ENCODE data around the gene OR1J4.

The OR1J4 gene

DNA sequence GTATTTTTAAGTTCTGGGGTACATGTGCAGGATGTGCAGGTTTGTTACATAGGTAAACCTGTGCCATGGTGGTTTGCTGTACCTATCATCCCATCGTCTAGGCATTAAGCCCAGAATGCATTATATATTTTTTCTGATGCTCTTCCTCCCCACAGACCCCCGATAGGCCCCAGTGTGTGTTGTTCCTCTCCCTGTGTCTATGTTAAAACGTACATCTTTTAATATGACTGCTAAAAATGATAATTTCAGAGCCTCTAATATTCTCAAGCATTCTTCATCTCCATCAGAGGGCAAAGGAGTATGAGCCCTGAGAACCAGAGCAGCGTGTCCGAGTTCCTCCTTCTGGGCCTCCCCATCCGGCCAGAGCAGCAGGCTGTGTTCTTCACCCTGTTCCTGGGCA lies 8.4 kb upstream of the OR1J4 start, which contains the start of gene OR1J2:
OR1J2 (plus strand) TSS at position 301 of the 400 bp plus-strand sequence; CDS start at position 301, 0 bp downstream.
- no peak within 1 kb of the TSS for H2AFZ ChIP-seq (ENCODE audit: insufficient read depth, low read length, poor library complexity)
- no CpG with 5 or more reads among the region's 6 CpGs for WGBS (ENCODE audit: extremely low coverage, insufficient coverage, insufficient read length)
- H3K4me3 ChIP-seq (ENCODE audit: low read depth, low read length), result peak within 1 kb of the TSS; percentile 48

DNA sequence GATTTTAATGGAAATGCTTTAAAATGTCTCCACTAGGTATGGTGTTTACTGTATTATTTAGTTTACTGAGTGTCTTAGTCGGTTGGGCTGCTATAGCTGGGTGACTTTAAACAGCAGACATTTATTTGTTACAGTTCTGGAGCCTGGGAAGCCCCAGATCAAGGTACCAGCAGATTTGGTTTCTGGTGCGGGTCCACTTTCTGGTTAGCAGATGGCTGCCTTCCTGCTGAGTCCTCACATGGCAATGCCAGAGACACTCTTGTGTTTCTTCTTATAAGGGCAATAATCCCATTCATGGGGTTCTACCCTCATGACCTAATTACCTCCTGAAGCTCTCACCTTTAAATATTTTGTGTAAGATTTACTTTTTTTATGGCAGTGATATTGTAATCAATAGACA lies 715 bp upstream of the OR1J4 start:
- Histone ChIP-seq H3K79me2 (ENCODE audit: control insufficient read depth, insufficient read depth, low read length, poor library complexity) (no peaks in the 10 kb centered on the region), H3K4me2 (ENCODE audit: low read length) (no peak overlapping the region), H3K18ac (ENCODE audit: low read length) (no peak overlapping the region), H3K9ac (ENCODE audit: low read length) (no peak overlapping the region), H3K4me1 (ENCODE audit: control insufficient read depth in 1 of 2, insufficient read depth in 2 of 2, low read length in 2 of 2) (no peaks in the 10 kb centered on the region), H3K23ac (ENCODE audit: low read length) (no peak overlapping the region), H2BK12ac (ENCODE audit: low read length) (no peak overlapping the region), H2BK120ac (ENCODE audit: insufficient read depth, low read length, poor library complexity) (no peak overlapping the region), H4K12ac (ENCODE audit: low read depth, low read length) (no peak overlapping the region), H2AK5ac (ENCODE audit: low read length) (no peak overlapping the region), H3K27ac (ENCODE audit: low read depth, low read length) (no peak overlapping the region), H4K91ac (ENCODE audit: low read depth, low read length) (no peak overlapping the region), H2AFZ (ENCODE audit: insufficient read depth, low read length, poor library complexity) (no peak overlapping the region), H3K27me3 (ENCODE audit: insufficient read depth, low read length) (no peaks in the 10 kb centered on the region), H3K9me3 (ENCODE audit: insufficient read depth, low read depth, low read length) (peaks cover 22% of the 10 kb centered on the region), H3K36me3 (ENCODE audit: control insufficient read depth in 1 of 2, insufficient read depth in 2 of 2, low read length in 2 of 2) (no peaks in the 10 kb centered on the region), H3K4me3 (ENCODE audit: low read depth, low read length) (no peak overlapping the region), H3K79me1 (ENCODE audit: low read length) (no peaks in the 10 kb centered on the region), H2BK5ac (ENCODE audit: low read depth, low read length, poor library complexity) (no peak overlapping the region), H4K8ac (ENCODE audit: low read depth, low read length) (no peak overlapping the region), H3K4ac (ENCODE audit: low read depth, low read length) (no peak overlapping the region), H3K14ac (ENCODE audit: low read length) (no peak overlapping the region)
- no CpG with 5 or more reads among the region's 2 CpGs for WGBS (ENCODE audit: extremely low coverage, insufficient coverage, insufficient read length)
- DNase-seq, result peak; percentile 76 to 80

More for the DNA sequence above, 8.4 kb upstream of the OR1J4 start, which contains the start of gene OR1J2:
- H3K27ac ChIP-seq (ENCODE audit: low read depth, low read length), result no peak within 1 kb of the TSS
- no peak within 1 kb of the TSS for H2AK5ac ChIP-seq (ENCODE audit: low read length)
- no peaks in the 10 kb centered on the region for H3K4me1 ChIP-seq (ENCODE audit: control insufficient read depth in 1 of 2, insufficient read depth in 2 of 2, low read length in 2 of 2)
- no peak within 1 kb of the TSS for H4K91ac ChIP-seq (ENCODE audit: low read depth, low read length)
- no peak within 1 kb of the TSS for H3K14ac ChIP-seq (ENCODE audit: low read length)
- no peaks in the 10 kb centered on the region for H3K79me1 ChIP-seq (ENCODE audit: low read length)
- H2BK12ac ChIP-seq (ENCODE audit: low read length), result no peak within 1 kb of the TSS
- no peak within 1 kb of the TSS for H3K9ac ChIP-seq (ENCODE audit: low read length)
- H3K9me3 ChIP-seq (ENCODE audit: insufficient read depth, low read depth, low read length), result peaks cover 8% of the 10 kb centered on the region
- no peak within 1 kb of the TSS for H3K4me2 ChIP-seq (ENCODE audit: low read length)
- no peaks in the 10 kb centered on the region for H3K36me3 ChIP-seq (ENCODE audit: control insufficient read depth in 1 of 2, insufficient read depth in 2 of 2, low read length in 2 of 2)
- H2BK5ac ChIP-seq (ENCODE audit: low read depth, low read length, poor library complexity), result no peak within 1 kb of the TSS
- no peak within 1 kb of the TSS for H3K18ac ChIP-seq (ENCODE audit: low read length)
- H2BK120ac ChIP-seq (ENCODE audit: insufficient read depth, low read length, poor library complexity), result no peak within 1 kb of the TSS
- no peaks in the 10 kb centered on the region for H3K27me3 ChIP-seq (ENCODE audit: insufficient read depth, low read length)
- no peak within 1 kb of the TSS for H3K4ac ChIP-seq (ENCODE audit: low read depth, low read length)
- H4K8ac ChIP-seq (ENCODE audit: low read depth, low read length), result no peak within 1 kb of the TSS
- no peak for DNase-seq
- H4K12ac ChIP-seq (ENCODE audit: low read depth, low read length), result no peak within 1 kb of the TSS
- no peaks in the 10 kb centered on the region for H3K79me2 ChIP-seq (ENCODE audit: control insufficient read depth, insufficient read depth, low read length, poor library complexity)
- no peak within 1 kb of the TSS for H3K23ac ChIP-seq (ENCODE audit: low read length)

- Histone ChIP-seq H2BK12ac (ENCODE audit: low read length) (no peak overlapping the region), H3K36me3 (ENCODE audit: control insufficient read depth in 1 of 2, insufficient read depth in 2 of 2, low read length in 2 of 2) (no peaks in the 10 kb centered on the region), H4K12ac (ENCODE audit: low read depth, low read length) (no peak overlapping the region), H3K18ac (ENCODE audit: low read length) (no peak overlapping the region), H3K9me3 (ENCODE audit: insufficient read depth, low read depth, low read length) (peaks cover 22% of the 10 kb centered on the region), H3K4ac (ENCODE audit: low read depth, low read length) (no peak overlapping the region), H3K9ac (ENCODE audit: low read length) (no peak overlapping the region), H4K8ac (ENCODE audit: low read depth, low read length) (no peak overlapping the region), H2BK5ac (ENCODE audit: low read depth, low read length, poor library complexity) (no peak overlapping the region), H2BK120ac (ENCODE audit: insufficient read depth, low read length, poor library complexity) (no peak overlapping the region), H3K27me3 (ENCODE audit: insufficient read depth, low read length) (no peaks in the 10 kb centered on the region), H3K4me3 (ENCODE audit: low read depth, low read length) (no peak overlapping the region), H3K14ac (ENCODE audit: low read length) (no peak overlapping the region), H3K4me2 (ENCODE audit: low read length) (no peak overlapping the region), H2AFZ (ENCODE audit: insufficient read depth, low read length, poor library complexity) (no peak overlapping the region), H3K79me2 (ENCODE audit: control insufficient read depth, insufficient read depth, low read length, poor library complexity) (no peaks in the 10 kb centered on the region), H3K4me1 (ENCODE audit: control insufficient read depth in 1 of 2, insufficient read depth in 2 of 2, low read length in 2 of 2) (no peaks in the 10 kb centered on the region), H3K23ac (ENCODE audit: low read length) (no peak overlapping the region), H4K91ac (ENCODE audit: low read depth, low read length) (no peak overlapping the region), H2AK5ac (ENCODE audit: low read length) (no peak overlapping the region), H3K27ac (ENCODE audit: low read depth, low read length) (no peak overlapping the region), H3K79me1 (ENCODE audit: low read length) (no peaks in the 10 kb centered on the region)
- WGBS (ENCODE audit: extremely low coverage, insufficient coverage, insufficient read length), result no CpG with 5 or more reads among the region's 3 CpGs
- no peak for DNase-seq
Observed at GRCh38 chr9:122519376-122519775, 435 bp downstream of the OR1J4 start.

DNA sequence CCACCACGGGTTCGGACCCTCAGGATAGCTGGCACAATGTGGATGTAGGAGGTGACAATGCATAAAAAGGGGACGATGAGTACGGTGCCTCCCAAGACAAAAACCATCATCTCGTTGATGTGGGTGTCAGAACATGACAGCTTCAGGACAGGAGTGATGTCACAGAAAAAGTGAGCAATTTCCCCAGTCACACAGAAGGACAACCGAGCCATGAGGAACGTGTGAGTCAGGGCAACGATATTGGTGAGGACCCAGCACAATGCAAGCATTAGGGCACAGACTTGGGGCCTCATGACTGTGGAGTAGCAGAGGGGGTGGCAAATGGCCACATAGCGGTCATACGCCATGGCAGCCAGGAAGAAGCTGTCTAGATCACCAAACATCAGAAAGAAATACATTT lies 7.7 kb downstream of the OR1J4 start:
- Histone ChIP-seq H4K12ac (ENCODE audit: low read depth, low read length) (no peak overlapping the region), H4K8ac (ENCODE audit: low read depth, low read length) (no peak overlapping the region), H2BK5ac (ENCODE audit: low read depth, low read length, poor library complexity) (no peak overlapping the region), H3K4me2 (ENCODE audit: low read length) (no peak overlapping the region), H3K9me3 (ENCODE audit: insufficient read depth, low read depth, low read length) (peaks cover 14% of the 10 kb centered on the region), H3K4me1 (ENCODE audit: control insufficient read depth in 1 of 2, insufficient read depth in 2 of 2, low read length in 2 of 2) (no peaks in the 10 kb centered on the region), H3K18ac (ENCODE audit: low read length) (no peak overlapping the region), H3K27ac (ENCODE audit: low read depth, low read length) (no peak overlapping the region), H3K27me3 (ENCODE audit: insufficient read depth, low read length) (no peaks in the 10 kb centered on the region), H3K79me2 (ENCODE audit: control insufficient read depth, insufficient read depth, low read length, poor library complexity) (no peaks in the 10 kb centered on the region), H2AK5ac (ENCODE audit: low read length) (no peak overlapping the region), H3K23ac (ENCODE audit: low read length) (no peak overlapping the region), H3K14ac (ENCODE audit: low read length) (no peak overlapping the region), H3K79me1 (ENCODE audit: low read length) (no peaks in the 10 kb centered on the region), H3K36me3 (ENCODE audit: control insufficient read depth in 1 of 2, insufficient read depth in 2 of 2, low read length in 2 of 2) (no peaks in the 10 kb centered on the region), H3K4ac (ENCODE audit: low read depth, low read length) (no peak overlapping the region), H2BK12ac (ENCODE audit: low read length) (no peak overlapping the region), H3K9ac (ENCODE audit: low read length) (no peak overlapping the region), H2BK120ac (ENCODE audit: insufficient read depth, low read length, poor library complexity) (no peak overlapping the region), H2AFZ (ENCODE audit: insufficient read depth, low read length, poor library complexity) (no peak overlapping the region), H4K91ac (ENCODE audit: low read depth, low read length) (no peak overlapping the region), H3K4me3 (ENCODE audit: low read depth, low read length) (no peak overlapping the region)
- WGBS (ENCODE audit: extremely low coverage, insufficient coverage, insufficient read length), result no CpG with 5 or more reads among the region's 10 CpGs
- DNase-seq, result no peak

Data from trophoblast cell (in vitro differentiated cells and primary cell).